ENCODE measurements around the gene CISD3.
A peak's percentile ranks its signal among the peaks of the same experiment; 100 is the strongest.

The CISD3 gene

GRCh38 chr17:38729886-38730525 lies at the start of gene CISD3:
Gene CISD3 (plus strand): TSS chr17:38730341. CDS start chr17:38730359, 18 bp downstream.
- DNase-seq, result peak; percentile 72

GRCh38 chr17:38681096-38681495 lies 49.0 kb upstream of the CISD3 start:
- DNase-seq, result no peak

GRCh38 chr17:38685491-38685890 lies 44.6 kb upstream of the CISD3 start:
- no peak for DNase-seq

GRCh38 chr17:38687286-38687685 lies 42.9 kb upstream of the CISD3 start:
- DNase-seq, result no peak

- DNase-seq, result no peak
These were observed 39.8 kb upstream of the CISD3 start for GRCh38 chr17:38690386-38690785.

- DNase-seq, result no peak
These were observed 39.0 kb upstream of the CISD3 start for GRCh38 chr17:38691154-38691553.

GRCh38 chr17:38693700-38694329 lies 36.3 kb upstream of the CISD3 start:
- DNase-seq, result no peak

GRCh38 chr17:38697061-38697820 lies 32.9 kb upstream of the CISD3 start:
- no peak for DNase-seq

- DNase-seq, result no peak
These were observed 31.4 kb upstream of the CISD3 start for GRCh38 chr17:38698760-38699159.

GRCh38 chr17:38701504-38702165 lies 28.5 kb upstream of the CISD3 start:
- peak; percentile 62 for DNase-seq

GRCh38 chr17:38702166-38702915 lies 27.8 kb upstream of the CISD3 start:
- DNase-seq, result peak; percentile 88

GRCh38 chr17:38702916-38703741 lies 27.0 kb upstream of the CISD3 start:
- DNase-seq, result peak; percentile 43

GRCh38 chr17:38703742-38704605 lies 26.2 kb upstream of the CISD3 start:
- peak; percentile 90 for DNase-seq

- peak; percentile 65 for DNase-seq
These were observed 25.3 kb upstream of the CISD3 start, which contains the start of gene MLLT6 for GRCh38 chr17:38704606-38705522. Gene MLLT6 (plus strand): TSS chr17:38705273. CDS start chr17:38705633, 360 bp downstream.

GRCh38 chr17:38705523-38705802 lies 24.7 kb upstream of the CISD3 start:
- DNase-seq, result no peak

GRCh38 chr17:38705803-38706504 lies 24.2 kb upstream of the CISD3 start:
- DNase-seq, result peak; percentile 48

GRCh38 chr17:38706505-38707216 lies 23.5 kb upstream of the CISD3 start:
- DNase-seq, result no peak

- DNase-seq, result no peak
These were observed 22.3 kb upstream of the CISD3 start for GRCh38 chr17:38707678-38708351.

Data from NK-92 treated with Interleukin-12 subunit alpha and Interleukin-12 subunit beta, amount 100 ng/mL, for 24 hours (cell line).